HEK293 (cell line): ENCODE measurements around the gene MICAL3.

Experiments
- CTCF ChIA-PET: fragments of 350-600 bp; formaldehyde crosslinking; extraction: SDS; loops from one replicate; lab custom pipeline; 2021; ENCODE audit warnings: antibody characterized with exemption; lab: Yijun Ruan, JAX
- POLR2A ChIA-PET: fragments of 300-600 bp; formaldehyde crosslinking; extraction: SDS; loops from one replicate; lab custom pipeline; 2020; ENCODE audit warnings: antibody characterized with exemption, inconsistent platforms; lab: Yijun Ruan, JAX
- H3K27ac ChIP-seq: fragments of 200-500 bp; sonication (Bioruptor generic); 2 replicates; pipeline ENCODE4 v1.5.1; 2014; ENCODE audit warnings: low read depth, low read length, control low read depth, inconsistent platforms; ENCODE audit errors: extremely low read depth
- H3K36me3 ChIP-seq, 2 experiments: fragments of 200-500 bp in 1 of 2; sonication (Bioruptor generic) in 1 of 2; 1 replicate in 1 of 2; 2 replicates in 1 of 2; pipeline ENCODE4 v1.5.1; 2014 to 2017; ENCODE audit warnings: inconsistent platforms in 2 of 2, low read length in 2 of 2; ENCODE audit not compliant: control insufficient read depth in 2 of 2, insufficient read depth in 1 of 2
- H3K4me1 ChIP-seq: fragments of 200-500 bp; sonication (Bioruptor generic); 2 replicates; pipeline ENCODE4 v1.5.1; 2014; ENCODE audit warnings: mild to moderate bottlenecking, low read length, inconsistent platforms; ENCODE audit not compliant: control insufficient read depth, insufficient read depth
- H3K4me3 ChIP-seq: 2 replicates; pipeline ENCODE4 v1.5.1; 2011; ENCODE audit warnings: low read depth, mild to moderate bottlenecking, control low read depth, low read length, moderate library complexity
- H3K9me3 ChIP-seq: fragments of 200-500 bp; sonication (Bioruptor generic); 2 replicates; pipeline ENCODE4 v1.5.1; 2014; ENCODE audit warnings: low read depth, low read length, inconsistent platforms; ENCODE audit not compliant: control insufficient read depth, insufficient read depth
- HOXA7 ChIP-seq: sonication (generic); formaldehyde crosslinking; IDR thresholded peaks from 2 replicates; pipeline ENCODE4 v1.8.1; 2022; ENCODE audit warnings: missing genetic modification reagents, borderline replicate concordance
- PRDM1 ChIP-seq: fragments of 450-650 bp; formaldehyde crosslinking; IDR thresholded peaks from 2 replicates; pipeline ENCODE4; 2016; ENCODE audit warnings: missing biosample characterization, missing genetic modification characterization
- SP7 ChIP-seq: fragments of 450-650 bp; formaldehyde crosslinking; IDR thresholded peaks from 2 replicates; pipeline ENCODE4 v1.5.1; 2016; ENCODE audit warnings: missing biosample characterization, missing genetic modification characterization
- ZFHX2 ChIP-seq: fragments of 450-650 bp; formaldehyde crosslinking; conservative IDR thresholded peaks from 2 replicates; pipeline ENCODE4 v1.5.1; 2016; ENCODE audit warnings: missing biosample characterization, missing genetic modification characterization
- ZIC2 ChIP-seq: fragments of 450-650 bp; formaldehyde crosslinking; IDR thresholded peaks from 2 replicates; pipeline ENCODE4 v1.5.1; 2016; ENCODE audit warnings: missing biosample characterization, missing genetic modification characterization
- ZNF394 ChIP-seq: fragments of 450-650 bp; formaldehyde crosslinking; IDR thresholded peaks from 2 replicates; pipeline ENCODE4 v1.5.1; 2016; ENCODE audit warnings: missing biosample characterization, missing genetic modification characterization, mild to moderate bottlenecking, moderate library complexity, borderline replicate concordance
- ZNF398 ChIP-seq: fragments of 450-650 bp; formaldehyde crosslinking; IDR thresholded peaks from 2 replicates; pipeline ENCODE4 v1.5.1; 2017; ENCODE audit warnings: missing biosample characterization, missing genetic modification characterization
- ZNF529 ChIP-seq: fragments of 450-650 bp; formaldehyde crosslinking; IDR thresholded peaks from 2 replicates; pipeline ENCODE4 v1.5.1; 2017; ENCODE audit warnings: missing genetic modification characterization, missing biosample characterization; ENCODE audit not compliant: insufficient replicate concordance
- ZNF585B ChIP-seq: fragments of 450-650 bp; formaldehyde crosslinking; IDR thresholded peaks from 2 replicates; pipeline ENCODE4 v1.5.1; 2016; ENCODE audit warnings: missing biosample characterization, missing genetic modification characterization
- ZNF600 ChIP-seq: fragments of 450-650 bp; formaldehyde crosslinking; IDR thresholded peaks from 2 replicates; pipeline ENCODE4 v1.5.1; 2016; ENCODE audit warnings: missing biosample characterization, missing genetic modification characterization
- ZNF76 ChIP-seq: fragments of 450-650 bp; formaldehyde crosslinking; IDR thresholded peaks from 2 replicates; pipeline ENCODE4; 2016; ENCODE audit warnings: low read depth, missing biosample characterization, missing genetic modification characterization, borderline replicate concordance
- ZNF843 ChIP-seq: fragments of 450-650 bp; formaldehyde crosslinking; IDR thresholded peaks from 2 replicates; pipeline ENCODE4 v1.5.1; 2016; ENCODE audit warnings: missing biosample characterization, missing genetic modification characterization
- TF ChIP-seq, protein P1 (sequence below): fragments of 450-650 bp; formaldehyde crosslinking; IDR thresholded peaks from 2 replicates; pipeline ENCODE4 v1.5.1; 2016; ENCODE audit warnings: missing biosample characterization, missing genetic modification characterization
- TF ChIP-seq, protein P2 (sequence below): fragments of 450-650 bp; formaldehyde crosslinking; IDR thresholded peaks from 2 replicates; pipeline ENCODE4 v1.5.1; 2016; ENCODE audit warnings: missing biosample characterization, missing genetic modification characterization, borderline replicate concordance
- TF ChIP-seq, protein P3 (sequence below): fragments of 450-650 bp; formaldehyde crosslinking; IDR thresholded peaks from 2 replicates; pipeline ENCODE4 v1.5.1; 2017; ENCODE audit warnings: missing biosample characterization, missing genetic modification characterization
- TF ChIP-seq, protein P4 (sequence below): fragments of 450-650 bp; formaldehyde crosslinking; IDR thresholded peaks from 2 replicates; pipeline ENCODE4 v1.5.1; 2016; ENCODE audit warnings: missing biosample characterization, missing genetic modification characterization

Gene MICAL3

DNA sequence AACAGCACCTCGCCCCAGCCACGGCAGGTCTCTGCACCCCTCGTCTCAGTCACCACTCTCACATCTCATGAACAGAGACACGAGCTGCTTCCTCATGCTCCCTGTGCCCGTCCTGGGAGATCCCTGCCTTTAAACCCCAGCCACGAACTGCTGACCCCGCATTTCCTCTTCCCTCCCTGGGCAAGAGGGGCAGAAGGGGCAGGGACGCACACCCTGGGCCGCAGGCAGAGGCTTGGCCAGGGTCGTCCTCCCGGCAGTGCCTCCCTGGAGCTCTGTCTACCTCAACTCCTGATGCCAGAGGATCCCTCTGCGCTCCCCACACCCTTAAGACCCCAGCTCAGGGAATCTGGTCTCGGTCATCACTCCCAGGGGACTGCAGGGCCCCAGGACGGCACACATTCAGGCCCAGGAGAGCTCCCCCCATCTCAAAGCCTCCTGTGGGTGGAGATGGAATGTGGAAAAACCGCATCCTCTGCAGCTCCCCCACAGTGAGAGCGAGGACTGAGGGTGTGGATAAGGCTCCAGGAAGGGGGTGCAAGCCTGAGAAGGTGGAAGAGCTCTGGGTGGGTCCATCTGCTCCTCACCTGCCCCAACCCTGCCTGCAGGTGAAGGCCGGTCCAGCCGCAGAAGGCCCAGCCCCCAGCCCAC is 251.3 kb downstream of the MICAL3 start (continued):
- TF ChIP-seq ZNF398 (tag by site-specific recombination): no peak

- TF ChIP-seq, protein P1, sequence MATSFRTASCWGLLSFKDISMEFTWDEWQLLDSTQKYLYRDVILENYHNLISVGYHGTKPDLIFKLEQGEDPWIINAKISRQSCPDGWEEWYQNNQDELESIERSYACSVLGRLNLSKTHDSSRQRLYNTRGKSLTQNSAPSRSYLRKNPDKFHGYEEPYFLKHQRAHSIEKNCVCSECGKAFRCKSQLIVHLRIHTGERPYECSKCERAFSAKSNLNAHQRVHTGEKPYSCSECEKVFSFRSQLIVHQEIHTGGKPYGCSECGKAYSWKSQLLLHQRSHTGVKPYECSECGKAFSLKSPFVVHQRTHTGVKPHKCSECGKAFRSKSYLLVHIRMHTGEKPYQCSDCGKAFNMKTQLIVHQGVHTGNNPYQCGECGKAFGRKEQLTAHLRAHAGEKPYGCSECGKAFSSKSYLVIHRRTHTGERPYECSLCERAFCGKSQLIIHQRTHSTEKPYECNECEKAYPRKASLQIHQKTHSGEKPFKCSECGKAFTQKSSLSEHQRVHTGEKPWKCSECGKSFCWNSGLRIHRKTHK (tag by site-specific recombination): no peak
- TF ChIP-seq, protein P2, sequence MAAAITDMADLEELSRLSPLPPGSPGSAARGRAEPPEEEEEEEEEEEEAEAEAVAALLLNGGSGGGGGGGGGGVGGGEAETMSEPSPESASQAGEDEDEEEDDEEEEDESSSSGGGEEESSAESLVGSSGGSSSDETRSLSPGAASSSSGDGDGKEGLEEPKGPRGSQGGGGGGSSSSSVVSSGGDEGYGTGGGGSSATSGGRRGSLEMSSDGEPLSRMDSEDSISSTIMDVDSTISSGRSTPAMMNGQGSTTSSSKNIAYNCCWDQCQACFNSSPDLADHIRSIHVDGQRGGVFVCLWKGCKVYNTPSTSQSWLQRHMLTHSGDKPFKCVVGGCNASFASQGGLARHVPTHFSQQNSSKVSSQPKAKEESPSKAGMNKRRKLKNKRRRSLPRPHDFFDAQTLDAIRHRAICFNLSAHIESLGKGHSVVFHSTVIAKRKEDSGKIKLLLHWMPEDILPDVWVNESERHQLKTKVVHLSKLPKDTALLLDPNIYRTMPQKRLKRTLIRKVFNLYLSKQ (tag by site-specific recombination): no peak
- TF ChIP-seq ZNF843 (tag by site-specific recombination) (no peak), ZFHX2 (tag by site-specific recombination) (0 out of 2 replicates have a peak, but pooled peaks have one; percentile 13), SP7 (0 out of 2 replicates have a peak, but pooled peaks have one; percentile 21), PRDM1 (no peak)
- TF ChIP-seq, protein P3, sequence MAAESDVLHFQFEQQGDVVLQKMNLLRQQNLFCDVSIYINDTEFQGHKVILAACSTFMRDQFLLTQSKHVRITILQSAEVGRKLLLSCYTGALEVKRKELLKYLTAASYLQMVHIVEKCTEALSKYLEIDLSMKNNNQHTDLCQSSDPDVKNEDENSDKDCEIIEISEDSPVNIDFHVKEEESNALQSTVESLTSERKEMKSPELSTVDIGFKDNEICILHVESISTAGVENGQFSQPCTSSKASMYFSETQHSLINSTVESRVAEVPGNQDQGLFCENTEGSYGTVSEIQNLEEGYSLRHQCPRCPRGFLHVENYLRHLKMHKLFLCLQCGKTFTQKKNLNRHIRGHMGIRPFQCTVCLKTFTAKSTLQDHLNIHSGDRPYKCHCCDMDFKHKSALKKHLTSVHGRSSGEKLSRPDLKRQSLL (tag by site-specific recombination): 0 out of 2 replicates have a peak, but pooled peaks have one; percentile 22
- CTCF ChIA-PET: interaction anchor here (0.5 to 3.7 kb wide), 3 partner anchors 18 to 38 kb away, joined by 3 to 23 read pairs (median 4); no protein-coding TSS in a partner anchor
- Histone ChIP-seq H3K36me3 (peaks cover 0 to 7% of the 10 kb centered on the region in 2 experiments; a peak in 1 of 3 replicates), H3K4me1 (peaks cover 5% of the 10 kb centered on the region), H3K27ac (no peak overlapping the region), H3K4me3 (no peak overlapping the region), H3K9me3 (no peaks in the 10 kb centered on the region)
- POLR2A ChIA-PET: interaction anchor here (0.9 to 1.4 kb wide), 6 partner anchors 9 to 306 kb away, joined by 3 to 4 read pairs (median 4); no protein-coding TSS in a partner anchor
Measured at GRCh38 chr22:17772249-17772957, 252.0 kb downstream of the MICAL3 start.

DNA sequence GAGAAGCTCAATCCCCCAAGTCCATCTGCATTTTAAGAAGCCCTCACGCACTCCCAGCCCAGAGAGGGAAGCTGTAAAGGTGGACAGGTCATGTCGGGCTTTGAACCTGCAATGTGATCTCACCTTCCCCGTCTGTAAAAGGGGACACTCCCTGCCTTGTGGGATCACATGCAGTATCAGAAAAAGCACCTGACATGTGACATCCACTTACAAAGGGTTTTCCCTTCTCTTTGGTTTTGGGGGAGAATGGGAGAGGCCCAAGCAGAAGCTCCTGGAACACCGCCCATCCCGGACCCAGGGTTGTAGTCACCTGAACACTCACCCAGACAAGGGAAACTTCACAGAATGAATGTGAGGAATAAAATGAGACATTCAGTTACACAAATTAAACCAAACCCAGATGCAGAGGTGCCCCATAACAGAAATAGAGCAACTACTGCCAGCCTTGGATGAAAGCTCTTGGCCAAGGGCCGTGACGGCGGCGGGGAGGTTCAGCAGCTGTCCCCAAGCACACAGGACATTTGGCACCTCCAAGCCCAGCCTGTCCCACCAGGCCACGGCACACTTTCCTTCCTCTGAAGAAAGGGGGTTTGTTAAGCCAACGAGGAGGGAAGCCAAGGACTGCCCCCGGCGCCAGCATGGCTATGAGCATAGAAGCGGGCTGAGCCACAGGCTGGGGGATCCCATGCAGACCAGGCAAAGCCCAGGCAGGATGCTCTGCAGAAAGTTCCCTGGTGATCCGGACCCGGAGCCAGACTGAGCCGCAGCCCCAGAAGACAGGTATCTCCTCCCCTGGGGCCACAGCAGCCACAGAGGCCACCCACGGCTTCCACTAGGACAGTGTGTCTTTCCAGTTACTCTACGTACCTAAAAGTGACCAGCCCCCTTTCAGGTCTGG is 253.9 kb downstream of the MICAL3 start:
- Histone ChIP-seq H3K36me3 (peaks cover 0 to 7% of the 10 kb centered on the region in 2 experiments; a peak in 1 of 3 replicates), H3K4me3 (no peak overlapping the region)
- no peak for TF ChIP-seq ZNF76 (tag by site-specific recombination)
- no peak for TF ChIP-seq ZNF585B (tag by site-specific recombination)
- TF ChIP-seq, protein P4, sequence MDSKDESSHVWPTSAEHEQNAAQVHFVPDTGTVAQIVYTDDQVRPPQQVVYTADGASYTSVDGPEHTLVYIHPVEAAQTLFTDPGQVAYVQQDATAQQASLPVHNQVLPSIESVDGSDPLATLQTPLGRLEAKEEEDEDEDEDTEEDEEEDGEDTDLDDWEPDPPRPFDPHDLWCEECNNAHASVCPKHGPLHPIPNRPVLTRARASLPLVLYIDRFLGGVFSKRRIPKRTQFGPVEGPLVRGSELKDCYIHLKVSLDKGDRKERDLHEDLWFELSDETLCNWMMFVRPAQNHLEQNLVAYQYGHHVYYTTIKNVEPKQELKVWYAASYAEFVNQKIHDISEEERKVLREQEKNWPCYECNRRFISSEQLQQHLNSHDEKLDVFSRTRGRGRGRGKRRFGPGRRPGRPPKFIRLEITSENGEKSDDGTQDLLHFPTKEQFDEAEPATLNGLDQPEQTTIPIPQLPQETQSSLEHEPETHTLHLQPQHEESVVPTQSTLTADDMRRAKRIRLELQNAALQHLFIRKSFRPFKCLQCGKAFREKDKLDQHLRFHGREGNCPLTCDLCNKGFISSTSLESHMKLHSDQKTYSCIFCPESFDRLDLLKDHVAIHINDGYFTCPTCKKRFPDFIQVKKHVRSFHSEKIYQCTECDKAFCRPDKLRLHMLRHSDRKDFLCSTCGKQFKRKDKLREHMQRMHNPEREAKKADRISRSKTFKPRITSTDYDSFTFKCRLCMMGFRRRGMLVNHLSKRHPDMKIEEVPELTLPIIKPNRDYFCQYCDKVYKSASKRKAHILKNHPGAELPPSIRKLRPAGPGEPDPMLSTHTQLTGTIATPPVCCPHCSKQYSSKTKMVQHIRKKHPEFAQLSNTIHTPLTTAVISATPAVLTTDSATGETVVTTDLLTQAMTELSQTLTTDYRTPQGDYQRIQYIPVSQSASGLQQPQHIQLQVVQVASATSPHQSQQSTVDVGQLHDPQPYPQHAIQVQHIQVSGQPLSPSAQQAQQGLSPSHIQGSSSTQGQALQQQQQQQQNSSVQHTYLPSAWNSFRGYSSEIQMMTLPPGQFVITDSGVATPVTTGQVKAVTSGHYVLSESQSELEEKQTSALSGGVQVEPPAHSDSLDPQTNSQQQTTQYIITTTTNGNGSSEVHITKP: peak; percentile 33; the same call in 1 of the 2 replicates
- TF ChIP-seq ZNF600 (tag by site-specific recombination): peak; percentile 33; the same call in 1 of the 2 replicates
- TF ChIP-seq ZIC2 (tag by site-specific recombination): no peak
- no peak for TF ChIP-seq HOXA7
- no peak for TF ChIP-seq ZNF394 (tag by site-specific recombination)
- no peak for TF ChIP-seq ZNF529 (tag by site-specific recombination)
- TF ChIP-seq, all 188 proteins: peak for 2
- ChIA-PET CTCF (interaction anchor here (0.6 to 1.4 kb wide), 3 partner anchors 28 to 371 kb away, joined by 3 to 6 read pairs (median 5); no protein-coding TSS in a partner anchor), POLR2A (interaction anchor here (1.5 kb wide), 1 partner anchor 14 kb away, joined by 4 read pairs; no protein-coding TSS in a partner anchor)
- H3K4me1 ChIP-seq: peaks cover 5% of the 10 kb centered on the region
- H3K9me3 ChIP-seq: no peaks in the 10 kb centered on the region
- H3K27ac ChIP-seq: no peak overlapping the region
